OCI-LY7 (cell line): ENCODE results near the gene CALD1. TPM values are rescaled to one million over a fixed set of nuclear protein-coding genes. Genes with fewer than 3 reads are reported as not detected.

Experiments
- BruUV-seq: library from RNA; stranded (reverse); fragments of 400-500 nt; replicated peaks from 2 replicates; lab custom pipeline; 2021; lab: Mats Ljungman, UMichigan
- CTCF ChIA-PET: fragments of 300-600 bp; sonication (Branson Sonifier 250); formaldehyde crosslinking; loops from one replicate; lab custom pipeline; 2022; ENCODE audit warnings: antibody characterized with exemption; ENCODE audit not compliant: unreplicated experiment; lab: Charles Lee
- POLR2A ChIA-PET: fragments of 300-600 bp; sonication (Branson Sonifier 250); formaldehyde crosslinking; loops from one replicate; lab custom pipeline; 2022; ENCODE audit warnings: antibody characterized with exemption; lab: Charles Lee
- DNase-seq: peaks from one replicate; pipeline ENCODE4 v3.0.0-alpha.2; 2015; ENCODE audit warnings: low spot score
- H2AFZ ChIP-seq: fragments of 200-600 bp; sonication (generic), shearing (Covaris generic); 2 replicates; pipeline ENCODE4 v1.6.1; 2014; ENCODE audit warnings: mild to moderate bottlenecking, antibody characterized with exemption, low read length, moderate library complexity
- H3K27ac ChIP-seq: fragments of 200-600 bp; sonication (generic); 2 replicates; pipeline ENCODE4 v1.5.1; 2014; ENCODE audit warnings: mixed run types, low read depth, mild to moderate bottlenecking, moderate library complexity, low read length, inconsistent platforms; ENCODE audit not compliant: poor library complexity, severe bottlenecking
- H3K36me3 ChIP-seq: fragments of 200-600 bp; sonication (generic); 2 replicates; pipeline ENCODE4 v1.6.1; 2014; ENCODE audit warnings: mild to moderate bottlenecking, antibody characterized with exemption, low read length, moderate library complexity, mixed read lengths; ENCODE audit not compliant: insufficient read depth
- H3K4me1 ChIP-seq: fragments of 200-600 bp; sonication (generic); 2 replicates; pipeline ENCODE4 v1.5.1; 2014; ENCODE audit warnings: mild to moderate bottlenecking, low read length; ENCODE audit not compliant: insufficient read depth, poor library complexity, severe bottlenecking
- H3K4me2 ChIP-seq: fragments of 200-600 bp; sonication (generic); 2 replicates; pipeline ENCODE4 v1.6.1; 2014; ENCODE audit warnings: mild to moderate bottlenecking, low read length
- H3K4me3 ChIP-seq: fragments of 200-600 bp; sonication (generic); 2 replicates; pipeline ENCODE4 v1.5.1; 2014; ENCODE audit warnings: mild to moderate bottlenecking, low read depth, low read length; ENCODE audit not compliant: poor library complexity, severe bottlenecking
- H3K79me2 ChIP-seq: fragments of 200-600 bp; sonication (generic); 2 replicates; pipeline ENCODE4 v1.6.1; 2016; ENCODE audit warnings: low read depth, mild to moderate bottlenecking, low read length, moderate library complexity, mixed read lengths; ENCODE audit not compliant: insufficient read depth
- H3K9me2 ChIP-seq: fragments of 200-600 bp; sonication (generic); 2 replicates; pipeline ENCODE4 v1.6.1; 2016; ENCODE audit warnings: mild to moderate bottlenecking, low read length, mixed read lengths; ENCODE audit not compliant: insufficient read depth
- H3K9me3 ChIP-seq: fragments of 200-600 bp; sonication (generic); 2 replicates; pipeline ENCODE4 v1.6.1; 2014; ENCODE audit warnings: mild to moderate bottlenecking, mixed run types, low read length, mixed read lengths
- H4K20me1 ChIP-seq: fragments of 200-600 bp; sonication (generic); 2 replicates; pipeline ENCODE4 v1.6.1; 2014; ENCODE audit warnings: mild to moderate bottlenecking, antibody characterized with exemption, low read length, moderate library complexity, mixed read lengths; ENCODE audit not compliant: insufficient read depth
- CTCF ChIP-seq: fragments of 200-600 bp; sonication (generic); conservative IDR thresholded peaks from 2 replicates; pipeline ENCODE4 v1.5.1; 2014; ENCODE audit warnings: mild to moderate bottlenecking, antibody characterized with exemption, low read length, moderate library complexity, mixed read lengths
- EZH2phosphoT487 ChIP-seq: fragments of 200-600 bp; sonication (generic); IDR thresholded peaks from 2 replicates; pipeline ENCODE4 v1.6.1; 2018; ENCODE audit warnings: low read depth, borderline replicate concordance, mild to moderate bottlenecking, mixed run types, antibody characterized with exemption, low read length, moderate library complexity, mixed read lengths
- intact Hi-C: fragments of 100-400 bp; cut with micrococcal nuclease; formaldehyde crosslinking; loops from one replicate; pipeline ENCODE4 v1.10.0; 2022; ENCODE audit not compliant: unreplicated experiment
- total RNA-seq, 2 experiments: library from RNA; depleted of rRNA in 1 of 2; stranded (reverse); fragments of >200 nt in 1 of 2; shearing (Covaris generic) in 1 of 2; gene quantifications; 2 replicates each; pipeline ENCODE4 v1.2.3, GENCODE V29; 2014 to 2022

The CALD1 gene
- total RNA-seq, 2 experiments from 2014 or later, result 0.25 to 0.49 TPM

- ChIA-PET CTCF (no interaction called here), POLR2A (no interaction called here)
- intact Hi-C loops, result no loop called here
- Histone ChIP-seq H3K36me3 (no peaks in the 10 kb centered on the region), H3K27ac (no peak overlapping the region), H4K20me1 (no peaks in the 10 kb centered on the region), H3K79me2 (no peaks in the 10 kb centered on the region), H3K9me2 (no peaks in the 10 kb centered on the region), H3K4me3 (no peak overlapping the region), H3K4me2 (no peak overlapping the region), H2AFZ (no peak overlapping the region), H3K9me3 (no peaks in the 10 kb centered on the region), H3K4me1 (no peaks in the 10 kb centered on the region)
- no TSS peak for BruUV-seq
- TF ChIP-seq EZH2phosphoT487, result no peak
- no peak for TF ChIP-seq CTCF
- DNase-seq, result no peak
These were observed 106.5 kb downstream of the CALD1 start for GRCh38 chr7:134885967-134886352.

GRCh38 chr7:134886353-134887057, 107.1 kb downstream of the CALD1 start:
- intact Hi-C loops, result no loop called here
- ChIA-PET CTCF (no interaction called here), POLR2A (interaction anchor here (0.6 kb wide), 1 partner anchor 51 kb away, joined by 7 read pairs; no protein-coding TSS in a partner anchor)
- H3K79me2 ChIP-seq, result no peaks in the 10 kb centered on the region
- no peak overlapping the region for H2AFZ ChIP-seq
- no peaks in the 10 kb centered on the region for H3K36me3 ChIP-seq
- TF ChIP-seq EZH2phosphoT487 (no peak), CTCF (no peak)
- no peaks in the 10 kb centered on the region for H3K9me3 ChIP-seq
- no peak overlapping the region for H3K27ac ChIP-seq
- H3K4me3 ChIP-seq, result no peak overlapping the region
- no peak for DNase-seq
- no peaks in the 10 kb centered on the region for H3K9me2 ChIP-seq
- no TSS peak for BruUV-seq
- H4K20me1 ChIP-seq, result no peaks in the 10 kb centered on the region
- H3K4me2 ChIP-seq, result no peak overlapping the region
- H3K4me1 ChIP-seq, result no peaks in the 10 kb centered on the region

GRCh38 chr7:134887523-134887922, 108.1 kb downstream of the CALD1 start:
- H3K9me2 ChIP-seq, result no peaks in the 10 kb centered on the region
- H3K79me2 ChIP-seq, result no peaks in the 10 kb centered on the region
- intact Hi-C loops, result no loop called here
- no TSS peak for BruUV-seq
- H3K27ac ChIP-seq, result no peak overlapping the region
- TF ChIP-seq CTCF, result no peak
- TF ChIP-seq EZH2phosphoT487, result no peak
- no peak for DNase-seq
- CTCF ChIA-PET, result no interaction called here
- H4K20me1 ChIP-seq, result no peaks in the 10 kb centered on the region
- POLR2A ChIA-PET, result no interaction called here
- no peaks in the 10 kb centered on the region for H3K36me3 ChIP-seq
- no peak overlapping the region for H2AFZ ChIP-seq
- H3K9me3 ChIP-seq, result no peaks in the 10 kb centered on the region
- H3K4me3 ChIP-seq, result no peak overlapping the region
- no peak overlapping the region for H3K4me2 ChIP-seq
- H3K4me1 ChIP-seq, result no peaks in the 10 kb centered on the region
